AG04449 (cell line): ENCODE measurements around the gene SLC8B1.

Experiments
- CTCF ChIA-PET: fragments of 350-600 bp; formaldehyde crosslinking; extraction: SDS; loops from one replicate; lab custom pipeline; 2021; ENCODE audit warnings: antibody characterized with exemption; lab: Yijun Ruan, JAX
- POLR2A ChIA-PET: fragments of 400-600, 350-600 bp; formaldehyde crosslinking; extraction: SDS; loops from one replicate; lab custom pipeline; 2020; ENCODE audit warnings: antibody characterized with exemption, inconsistent platforms; lab: Yijun Ruan, JAX
- DNase-seq: peaks from one replicate; pipeline ENCODE4 v3.0.0-alpha.2; 2010; ENCODE audit warnings: low read depth, low spot score
- H3K4me3 ChIP-seq: 2 replicates; pipeline ENCODE4 v1.5.1; 2011; ENCODE audit warnings: low read depth, mild to moderate bottlenecking, control low read depth, low read length
- CTCF ChIP-seq: IDR thresholded peaks from one replicate; pipeline ENCODE4 v1.5.1; 2011; ENCODE audit warnings: mild to moderate bottlenecking, moderate library complexity, low read length, control low read depth, inconsistent platforms; ENCODE audit not compliant: insufficient read depth; ENCODE audit errors: missing control alignments

Gene SLC8B1

GRCh38 chr12:113334786-113335539 is at the start of gene SLC8B1:
SLC8B1 (minus strand) TSS chr12:113335109; CDS start chr12:113332878, 2,231 bp downstream.
- no peak for TF ChIP-seq CTCF
- DNase-seq: no peak
- ChIA-PET POLR2A (interaction anchor here (0.6 to 0.9 kb wide), 3 partner anchors 9 to 118 kb away, joined by 3 read pairs; no protein-coding TSS in a partner anchor), CTCF (interaction anchor here (0.6 to 1.2 kb wide), 5 partner anchors 8 to 139 kb away, joined by 3 to 4 read pairs (median 3); no protein-coding TSS in a partner anchor)
- peak within 1 kb of the TSS; percentile 72 for H3K4me3 ChIP-seq

- ChIA-PET POLR2A (no interaction called here), CTCF (interaction anchor here (0.7 to 1.5 kb wide), 3 partner anchors 19 to 185 kb away, joined by 3 to 4 read pairs (median 3); no protein-coding TSS in a partner anchor)
- H3K4me3 ChIP-seq: no peak overlapping the region
- DNase-seq: no peak
- no peak for TF ChIP-seq CTCF
These were observed 47.3 kb upstream of the SLC8B1 start for GRCh38 chr12:113382206-113382605.

GRCh38 chr12:113381220-113381619 is 46.3 kb upstream of the SLC8B1 start:
- ChIA-PET POLR2A (no interaction called here), CTCF (no interaction called here)
- no peak for DNase-seq
- no peak for TF ChIP-seq CTCF
- no peak overlapping the region for H3K4me3 ChIP-seq

GRCh38 chr12:113378291-113378690 is 43.4 kb upstream of the SLC8B1 start:
- ChIA-PET CTCF (no interaction called here), POLR2A (no interaction called here)
- DNase-seq: no peak
- TF ChIP-seq CTCF: no peak
- H3K4me3 ChIP-seq: no peak overlapping the region

DNA sequence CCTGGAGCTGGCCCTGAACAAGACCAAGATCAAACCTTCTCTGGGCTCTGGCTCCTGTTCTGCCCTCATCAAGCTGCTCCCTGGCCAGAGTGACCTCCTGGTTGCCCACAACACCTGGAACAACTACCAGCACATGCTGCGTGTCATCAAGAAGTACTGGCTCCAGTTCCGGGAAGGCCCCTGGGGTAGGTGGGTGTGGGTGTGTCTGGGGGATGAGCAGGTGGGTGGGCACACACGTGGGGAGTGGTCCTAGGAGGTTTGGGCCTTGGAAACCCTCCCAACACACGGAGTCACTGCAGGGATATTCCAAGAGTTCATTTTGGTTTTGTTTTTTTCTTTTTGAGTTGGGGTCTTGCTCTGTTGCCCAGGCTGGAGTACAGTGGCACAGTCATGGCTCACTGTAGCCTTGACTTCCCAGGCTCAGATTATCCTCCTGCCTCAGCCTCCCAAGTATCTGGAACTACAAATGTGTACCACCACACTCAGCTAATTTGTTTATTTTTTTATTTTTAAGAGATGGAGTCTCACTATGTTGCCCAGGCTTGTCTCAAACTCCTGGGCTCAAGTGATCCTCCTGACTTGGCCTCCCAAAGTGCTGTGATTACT is 40.0 kb upstream of the SLC8B1 start:
- CTCF ChIA-PET: no interaction called here
- POLR2A ChIA-PET: no interaction called here

More for the DNA sequence above, 40.0 kb upstream of the SLC8B1 start:
- DNase-seq: no peak
- TF ChIP-seq CTCF: no peak
- H3K4me3 ChIP-seq: no peak overlapping the region
